ENCODE data around the gene KCNA4. TPM values are rescaled to one million over a fixed set of nuclear protein-coding genes. Genes with fewer than 3 reads are reported as not detected.

KCNA4 gene
- polyA plus RNA-seq, 3 donors, result not detected

GRCh38 chr11:30006876-30007275, 10.0 kb downstream of the KCNA4 start:
- H3K27me3 Mint-ChIP-seq (ENCODE audit: low read depth in 3 of 3), result peaks cover 0 to 4% (median 0%) of the 10 kb centered on the region in 3 donors
- Histone ChIP-seq H2AFZ (ENCODE audit: insufficient read depth, low read depth, low read length, poor library complexity, severe bottlenecking) (no peak overlapping the region), H3K4me2 (replicated peaks; ENCODE audit: extremely low read depth, low read length, poor library complexity, severe bottlenecking) (no peak overlapping the region), H3K27me3 (ENCODE audit: control insufficient read depth in 2 of 2, insufficient read depth in 2 of 2, low read length in 2 of 2) (no peaks in the 10 kb centered on the region), H3K9ac (ENCODE audit: insufficient read depth, low read length, poor library complexity, severe bottlenecking) (no peak overlapping the region), H3K36me3 (replicated peaks in 1 of 2; ENCODE audit: control insufficient read depth in 1 of 2, insufficient read depth in 2 of 2, low read length in 2 of 2) (no peaks in the 10 kb centered on the region), H3K9me3 (replicated peaks in 1 of 2; ENCODE audit: control insufficient read depth in 1 of 2, insufficient read depth in 1 of 2, low read length in 2 of 2) (peaks cover 0 to 1% of the 10 kb centered on the region in 2 donors), H4K20me1 (ENCODE audit: insufficient read depth, low read length) (no peaks in the 10 kb centered on the region), H3K4me3 (replicated peaks in 1 of 3; ENCODE audit: low read depth in 2 of 3, low read length in 3 of 3) (no peak overlapping the region), H3K4me1 (ENCODE audit: control insufficient read depth in 1 of 2, insufficient read depth in 2 of 2, low read length in 2 of 2) (no peaks in the 10 kb centered on the region), H3K27ac (ENCODE audit: low read depth in 1 of 2, low read length in 2 of 2) (no peak overlapping the region), H3K79me2 (ENCODE audit: insufficient read depth, low read length) (no peaks in the 10 kb centered on the region)
- H3K36me3 Mint-ChIP-seq, result no peaks in the 10 kb centered on the region
- peaks cover 0 to under 1% (median 0%) of the 10 kb centered on the region in 7 donors for H3K9me3 Mint-ChIP-seq
- H3K4me3 Mint-ChIP-seq, result no peak overlapping the region
- WGBS (ENCODE audit: insufficient coverage), result 80% methylated on average over 1 of the region's 4 CpGs
- TF ChIP-seq CTCF (IDR thresholded peaks at IDR 0.05), result no peak
- DNase-seq, result no peak
- H3K4me1 Mint-ChIP-seq, result no peaks in the 10 kb centered on the region
- intact Hi-C loops (cut with micrococcal nuclease), result no loop called here
- H3K27ac Mint-ChIP-seq, result no peak overlapping the region

GRCh38 chr11:30002157-30002785, 14.6 kb downstream of the KCNA4 start:
- no peak overlapping the region for H3K4me3 Mint-ChIP-seq
- no peaks in the 10 kb centered on the region for H3K36me3 Mint-ChIP-seq
- no peak overlapping the region for H3K27ac Mint-ChIP-seq
- Histone ChIP-seq H3K9me3 (replicated peaks in 1 of 2; ENCODE audit: control insufficient read depth in 1 of 2, insufficient read depth in 1 of 2, low read length in 2 of 2) (no peaks in the 10 kb centered on the region), H3K9ac (ENCODE audit: insufficient read depth, low read length, poor library complexity, severe bottlenecking) (no peak overlapping the region), H3K36me3 (replicated peaks in 1 of 2; ENCODE audit: control insufficient read depth in 1 of 2, insufficient read depth in 2 of 2, low read length in 2 of 2) (no peaks in the 10 kb centered on the region), H3K4me2 (replicated peaks; ENCODE audit: extremely low read depth, low read length, poor library complexity, severe bottlenecking) (no peak overlapping the region), H3K79me2 (ENCODE audit: insufficient read depth, low read length) (no peaks in the 10 kb centered on the region), H3K4me3 (replicated peaks in 1 of 3; ENCODE audit: low read depth in 2 of 3, low read length in 3 of 3) (no peak overlapping the region), H3K4me1 (ENCODE audit: control insufficient read depth in 1 of 2, insufficient read depth in 2 of 2, low read length in 2 of 2) (no peaks in the 10 kb centered on the region), H3K27ac (ENCODE audit: low read depth in 1 of 2, low read length in 2 of 2) (no peak overlapping the region), H3K27me3 (ENCODE audit: control insufficient read depth in 2 of 2, insufficient read depth in 2 of 2, low read length in 2 of 2) (no peaks in the 10 kb centered on the region), H2AFZ (ENCODE audit: insufficient read depth, low read depth, low read length, poor library complexity, severe bottlenecking) (no peak overlapping the region), H4K20me1 (ENCODE audit: insufficient read depth, low read length) (no peaks in the 10 kb centered on the region)
- H3K4me1 Mint-ChIP-seq, result no peaks in the 10 kb centered on the region
- WGBS (ENCODE audit: insufficient coverage), result no CpG with 5 or more reads among the region's 4 CpGs
- no peak for DNase-seq
- no peak for TF ChIP-seq CTCF (IDR thresholded peaks at IDR 0.05)
- intact Hi-C loops (cut with micrococcal nuclease), result no loop called here
- H3K27me3 Mint-ChIP-seq (ENCODE audit: low read depth in 3 of 3), result peaks cover 0 to 4% (median 0%) of the 10 kb centered on the region in 3 donors
- peaks cover 0 to 2% (median 0%) of the 10 kb centered on the region in 7 donors for H3K9me3 Mint-ChIP-seq
